ENCODE results near the gene FZD8.

GRCh38 chr10:35652824-35653223 lies 10.7 kb upstream of the FZD8 start:
- TF ChIP-seq, protein P1, sequence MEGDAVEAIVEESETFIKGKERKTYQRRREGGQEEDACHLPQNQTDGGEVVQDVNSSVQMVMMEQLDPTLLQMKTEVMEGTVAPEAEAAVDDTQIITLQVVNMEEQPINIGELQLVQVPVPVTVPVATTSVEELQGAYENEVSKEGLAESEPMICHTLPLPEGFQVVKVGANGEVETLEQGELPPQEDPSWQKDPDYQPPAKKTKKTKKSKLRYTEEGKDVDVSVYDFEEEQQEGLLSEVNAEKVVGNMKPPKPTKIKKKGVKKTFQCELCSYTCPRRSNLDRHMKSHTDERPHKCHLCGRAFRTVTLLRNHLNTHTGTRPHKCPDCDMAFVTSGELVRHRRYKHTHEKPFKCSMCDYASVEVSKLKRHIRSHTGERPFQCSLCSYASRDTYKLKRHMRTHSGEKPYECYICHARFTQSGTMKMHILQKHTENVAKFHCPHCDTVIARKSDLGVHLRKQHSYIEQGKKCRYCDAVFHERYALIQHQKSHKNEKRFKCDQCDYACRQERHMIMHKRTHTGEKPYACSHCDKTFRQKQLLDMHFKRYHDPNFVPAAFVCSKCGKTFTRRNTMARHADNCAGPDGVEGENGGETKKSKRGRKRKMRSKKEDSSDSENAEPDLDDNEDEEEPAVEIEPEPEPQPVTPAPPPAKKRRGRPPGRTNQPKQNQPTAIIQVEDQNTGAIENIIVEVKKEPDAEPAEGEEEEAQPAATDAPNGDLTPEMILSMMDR (IDR thresholded peaks at IDR 0.05): no peak
- TF ChIP-seq POLR2AphosphoS5 (IDR thresholded peaks at IDR 0.05) (no peak), POLR2A (IDR thresholded peaks at IDR 0.05) (no peak), EP300 (IDR thresholded peaks at IDR 0.05) (no peak)
